ENCODE data around the gene TFDP2.

Gene TFDP2

DNA sequence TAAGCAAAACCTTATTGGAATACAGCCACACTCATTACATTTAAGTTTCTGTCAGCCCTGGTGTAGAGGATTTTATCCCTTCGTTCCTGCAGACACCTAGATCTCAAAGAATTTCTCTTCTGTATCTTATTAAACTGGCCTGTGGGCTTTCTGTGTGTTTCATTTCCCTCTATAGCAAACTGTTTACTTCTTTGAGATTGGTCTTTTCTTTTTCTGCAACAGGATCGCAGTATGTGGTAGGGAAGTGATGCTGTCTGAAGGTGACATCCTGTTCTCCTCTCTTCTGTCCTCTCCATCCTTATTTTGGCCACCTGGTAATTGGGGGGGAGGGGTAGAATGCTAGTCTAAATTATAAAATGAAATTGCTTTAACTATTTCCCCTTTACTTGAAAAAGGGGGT is 247.4 kb downstream of the TFDP2 start:
- no peak overlapping the region for H3K27ac ChIP-seq
- TF ChIP-seq, protein P1, sequence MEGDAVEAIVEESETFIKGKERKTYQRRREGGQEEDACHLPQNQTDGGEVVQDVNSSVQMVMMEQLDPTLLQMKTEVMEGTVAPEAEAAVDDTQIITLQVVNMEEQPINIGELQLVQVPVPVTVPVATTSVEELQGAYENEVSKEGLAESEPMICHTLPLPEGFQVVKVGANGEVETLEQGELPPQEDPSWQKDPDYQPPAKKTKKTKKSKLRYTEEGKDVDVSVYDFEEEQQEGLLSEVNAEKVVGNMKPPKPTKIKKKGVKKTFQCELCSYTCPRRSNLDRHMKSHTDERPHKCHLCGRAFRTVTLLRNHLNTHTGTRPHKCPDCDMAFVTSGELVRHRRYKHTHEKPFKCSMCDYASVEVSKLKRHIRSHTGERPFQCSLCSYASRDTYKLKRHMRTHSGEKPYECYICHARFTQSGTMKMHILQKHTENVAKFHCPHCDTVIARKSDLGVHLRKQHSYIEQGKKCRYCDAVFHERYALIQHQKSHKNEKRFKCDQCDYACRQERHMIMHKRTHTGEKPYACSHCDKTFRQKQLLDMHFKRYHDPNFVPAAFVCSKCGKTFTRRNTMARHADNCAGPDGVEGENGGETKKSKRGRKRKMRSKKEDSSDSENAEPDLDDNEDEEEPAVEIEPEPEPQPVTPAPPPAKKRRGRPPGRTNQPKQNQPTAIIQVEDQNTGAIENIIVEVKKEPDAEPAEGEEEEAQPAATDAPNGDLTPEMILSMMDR (IDR thresholded peaks at IDR 0.05): no peak
- TF ChIP-seq ZFX (IDR thresholded peaks at IDR 0.05; ENCODE audit: borderline replicate concordance): no peak

DNA sequence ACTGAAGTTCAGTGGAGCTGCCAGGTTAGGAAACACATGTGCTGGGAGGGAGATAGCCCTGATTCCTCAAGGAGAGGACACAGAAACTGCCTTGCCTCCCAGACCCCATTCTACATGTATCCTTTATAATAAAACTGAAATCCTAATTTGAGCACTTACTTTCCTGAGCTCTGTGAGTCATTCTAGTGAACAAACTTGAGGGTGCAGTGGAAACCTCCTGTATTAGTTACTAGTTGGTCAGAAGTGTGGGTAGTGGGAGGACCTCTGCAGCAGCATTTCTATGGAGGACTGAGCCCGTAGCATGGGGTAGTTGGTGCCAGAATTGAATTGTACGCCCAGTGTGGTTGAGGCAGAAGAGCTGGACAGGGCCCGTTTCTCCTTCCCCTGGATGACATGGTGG is 249.0 kb downstream of the TFDP2 start:
- no peak overlapping the region for H3K27ac ChIP-seq
- TF ChIP-seq ZFX (IDR thresholded peaks at IDR 0.05; ENCODE audit: borderline replicate concordance): no peak
- TF ChIP-seq, protein P1 (IDR thresholded peaks at IDR 0.05): no peak

DNA sequence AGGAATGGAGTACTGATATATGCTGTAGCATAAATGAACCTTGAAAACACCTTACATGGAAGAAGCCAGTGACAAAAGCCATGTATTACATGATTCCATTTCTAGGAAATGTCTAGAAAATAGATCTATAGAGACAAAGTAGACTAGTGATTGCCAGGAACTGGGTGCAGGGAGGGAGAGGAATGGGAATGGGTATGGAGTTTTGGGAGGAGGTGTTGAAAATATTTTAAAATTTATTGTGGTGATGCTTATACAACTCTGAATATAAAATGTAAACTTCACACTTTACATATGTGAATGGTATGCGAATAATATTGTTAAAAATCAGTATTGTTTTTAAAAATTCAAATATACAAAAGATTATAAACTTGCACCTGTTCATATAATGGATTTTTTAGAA is 250.4 kb downstream of the TFDP2 start:
- TF ChIP-seq, protein P1 (IDR thresholded peaks at IDR 0.05): no peak
- TF ChIP-seq ZFX (IDR thresholded peaks at IDR 0.05; ENCODE audit: borderline replicate concordance): no peak
- H3K27ac ChIP-seq: no peak overlapping the region

DNA sequence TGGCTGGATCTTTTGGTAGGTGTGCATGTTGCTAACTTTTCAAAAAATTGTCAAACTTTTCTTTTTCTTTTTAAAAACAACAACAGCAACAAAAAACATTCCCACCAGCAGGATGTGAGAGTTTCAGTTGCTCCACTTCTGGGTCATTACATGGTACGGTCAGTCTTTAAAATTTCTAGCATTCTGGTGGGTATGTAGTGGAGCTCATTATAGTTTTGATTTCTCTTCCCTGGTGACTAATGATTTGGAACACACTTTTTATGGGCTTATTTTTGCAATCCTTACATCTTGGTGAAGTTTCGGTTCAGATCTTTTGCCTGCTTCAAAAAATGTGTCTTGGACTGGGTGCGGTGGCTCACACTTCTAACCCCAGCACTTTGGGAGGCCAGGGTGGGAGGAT is 253.6 kb downstream of the TFDP2 start:
- TF ChIP-seq, protein P1 (IDR thresholded peaks at IDR 0.05): no peak
- no peak for TF ChIP-seq ZFX (IDR thresholded peaks at IDR 0.05; ENCODE audit: borderline replicate concordance)
- H3K27ac ChIP-seq: no peak overlapping the region

DNA sequence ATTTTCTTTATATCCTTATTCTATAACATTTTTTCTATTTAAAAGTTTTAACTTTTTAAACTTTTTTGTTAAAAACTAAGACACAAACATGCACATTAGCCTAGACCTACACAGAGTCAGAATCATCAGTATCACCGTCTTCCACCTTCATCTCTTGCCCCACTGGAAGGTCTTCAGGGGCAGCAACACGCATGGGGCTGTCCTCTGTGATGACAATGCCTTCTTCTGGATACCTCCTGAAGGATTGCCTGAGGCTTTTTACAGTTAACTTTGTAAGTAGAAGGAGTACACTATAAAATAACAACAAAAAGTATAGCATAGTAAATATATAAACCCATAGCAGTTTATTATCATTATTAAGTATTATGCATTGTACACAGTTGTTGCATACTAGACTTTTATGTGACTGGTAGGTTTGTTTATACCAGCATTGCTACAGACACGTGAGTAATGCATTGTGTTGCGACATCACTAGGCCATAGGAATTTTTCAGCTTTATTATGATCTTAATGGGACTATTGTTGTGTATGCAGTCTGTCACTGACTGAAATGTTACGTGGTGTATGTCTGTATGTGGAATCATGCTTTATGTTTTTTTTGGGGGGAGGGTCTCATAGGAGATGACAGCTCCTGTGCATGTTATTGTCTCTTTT is 254.7 kb downstream of the TFDP2 start:
- no peak overlapping the region for H3K27ac ChIP-seq
- TF ChIP-seq, protein P1 (IDR thresholded peaks at IDR 0.05): no peak

All from 22Rv1 (cell line).